GM19351 (cell line): Measurements from ENCODE around the gene TBCK.

Source experiments
- ATAC-seq: cut with Tn5 transposase; IDR thresholded peaks from one replicate; pipeline ENCODE4 v1.9.1; 2021; ENCODE audit warnings: mild to moderate bottlenecking, moderate library complexity; ENCODE audit not compliant: unreplicated experiment

The TBCK gene

GRCh38 chr4:105998171-105999063, 317.6 kb downstream of the TBCK start:
- no peak for ATAC-seq

- no peak for ATAC-seq
These were observed 319.2 kb downstream of the TBCK start for GRCh38 chr4:105996845-105997244.

GRCh38 chr4:105994841-105995501, 321.0 kb downstream of the TBCK start:
- no peak for ATAC-seq

- no peak for ATAC-seq
These were observed 321.9 kb downstream of the TBCK start for GRCh38 chr4:105994061-105994460.

- no peak for ATAC-seq
These were observed 323.2 kb downstream of the TBCK start for GRCh38 chr4:105992641-105993305.

- no peak for ATAC-seq
These were observed 324.3 kb downstream of the TBCK start for GRCh38 chr4:105991726-105992125.
